Vagina (tissue), 2 donors: ENCODE measurements around the gene CPLX1.

Source experiments
- POLR2A ChIP-seq, 2 donors: fragments of 450-650 bp; IDR thresholded peaks; one replicate each; pipeline ENCODE4 v1.6.1; 2017; ENCODE audit warnings: antibody characterized with exemption in 2 of 2, mild to moderate bottlenecking in 2 of 2, moderate library complexity in 2 of 2
- POLR2AphosphoS5 ChIP-seq, 2 donors: sonication (generic); formaldehyde crosslinking; IDR thresholded peaks; one replicate each; pipeline ENCODE4 v1.9.0; 2017; ENCODE audit warnings: antibody characterized with exemption in 2 of 2, mild to moderate bottlenecking in 2 of 2, low read depth in 1 of 2; ENCODE audit not compliant: insufficient read depth in 1 of 2
- TF ChIP-seq, protein P1 (sequence below), 3 experiments: fragments of 450-650 bp in 2 of 3; fragments of 200-600 bp in 1 of 3; sonication (generic) in 1 of 3; IDR thresholded peaks; one replicate each; pipeline ENCODE4 v1.5.1; 2017 to 2019; ENCODE audit warnings: antibody characterized with exemption in 3 of 3, mild to moderate bottlenecking in 2 of 3, moderate library complexity in 2 of 3

GRCh38 chr4:874056-874455 lies 48.1 kb upstream of the CPLX1 start:
- TF ChIP-seq POLR2AphosphoS5 (IDR thresholded peaks at IDR 0.05; ENCODE audit: insufficient read depth in 1 of 2, low read depth in 1 of 2) (no peak), POLR2A (IDR thresholded peaks at IDR 0.05) (no peak)
- TF ChIP-seq, protein P1, sequence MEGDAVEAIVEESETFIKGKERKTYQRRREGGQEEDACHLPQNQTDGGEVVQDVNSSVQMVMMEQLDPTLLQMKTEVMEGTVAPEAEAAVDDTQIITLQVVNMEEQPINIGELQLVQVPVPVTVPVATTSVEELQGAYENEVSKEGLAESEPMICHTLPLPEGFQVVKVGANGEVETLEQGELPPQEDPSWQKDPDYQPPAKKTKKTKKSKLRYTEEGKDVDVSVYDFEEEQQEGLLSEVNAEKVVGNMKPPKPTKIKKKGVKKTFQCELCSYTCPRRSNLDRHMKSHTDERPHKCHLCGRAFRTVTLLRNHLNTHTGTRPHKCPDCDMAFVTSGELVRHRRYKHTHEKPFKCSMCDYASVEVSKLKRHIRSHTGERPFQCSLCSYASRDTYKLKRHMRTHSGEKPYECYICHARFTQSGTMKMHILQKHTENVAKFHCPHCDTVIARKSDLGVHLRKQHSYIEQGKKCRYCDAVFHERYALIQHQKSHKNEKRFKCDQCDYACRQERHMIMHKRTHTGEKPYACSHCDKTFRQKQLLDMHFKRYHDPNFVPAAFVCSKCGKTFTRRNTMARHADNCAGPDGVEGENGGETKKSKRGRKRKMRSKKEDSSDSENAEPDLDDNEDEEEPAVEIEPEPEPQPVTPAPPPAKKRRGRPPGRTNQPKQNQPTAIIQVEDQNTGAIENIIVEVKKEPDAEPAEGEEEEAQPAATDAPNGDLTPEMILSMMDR (IDR thresholded peaks at IDR 0.05), result no peak
